Activated naive CD8-positive, alpha-beta T cell treated with anti-CD3 and anti-CD28 coated beads, Interleukin-2, amount 50 U/mL, for 24 hours (primary cell): ENCODE data around the gene RPLP1.
A peak's percentile ranks its signal among the peaks of the same experiment; 100 is the strongest.
"Not testable (repeated sequence)": the region's sequence is repeated elsewhere in the genome, so short reads cannot be mapped to it uniquely, and the experiment has no call there.

Experiments used
- ATAC-seq: fragments of 150-1000 bp; cut with Tn5 transposase; one replicate; pipeline ENCODE4 v1.10.0; 2021
- DNase-seq: peaks from one replicate; pipeline ENCODE4 v3.0.0; 2021
- H3K27ac Mint-ChIP-seq: one replicate; pipeline ENCODE4 v1.8.0; 2021; ENCODE audit warnings: mild to moderate bottlenecking, mixed read lengths
- H3K27me3 Mint-ChIP-seq: one replicate; pipeline ENCODE4 v1.8.0; 2021; ENCODE audit warnings: mixed read lengths
- H3K36me3 Mint-ChIP-seq: one replicate; pipeline ENCODE4 v1.8.0; 2021; ENCODE audit warnings: low read depth, mixed read lengths
- H3K4me1 Mint-ChIP-seq: one replicate; pipeline ENCODE4 v1.8.0; 2021; ENCODE audit warnings: mixed read lengths
- H3K4me3 Mint-ChIP-seq: one replicate; pipeline ENCODE4 v1.8.0; 2021; ENCODE audit warnings: mild to moderate bottlenecking, moderate library complexity, mixed read lengths
- H3K9me3 Mint-ChIP-seq: one replicate; pipeline ENCODE4 v1.8.0; 2021; ENCODE audit warnings: mixed read lengths

RPLP1 gene

DNA sequence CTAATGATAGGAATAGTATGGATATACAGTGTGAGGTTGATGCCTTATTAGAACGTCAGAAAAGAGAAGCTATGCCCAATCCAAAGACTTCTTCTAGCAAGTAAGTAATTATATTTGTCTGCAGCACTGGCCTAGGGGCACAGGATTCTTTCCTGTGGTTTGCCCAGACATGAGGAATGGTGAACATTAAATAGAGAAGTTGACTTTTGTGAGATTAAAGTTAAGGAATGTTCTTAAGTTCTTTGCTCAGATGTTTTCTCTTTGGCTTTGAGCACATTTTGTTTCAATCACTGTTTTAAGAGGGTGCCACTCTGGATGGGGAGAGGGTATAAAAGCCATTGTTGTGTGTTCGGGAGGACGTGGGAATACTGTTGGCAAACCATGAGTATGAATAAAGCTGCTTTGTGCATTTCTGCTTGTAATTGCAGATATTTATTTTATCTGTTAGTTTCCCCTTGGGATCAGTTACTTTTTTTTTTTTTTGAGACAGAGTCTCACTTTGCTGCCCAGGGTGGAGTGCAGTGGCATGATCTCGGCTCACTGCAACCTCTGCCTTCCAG, 30.2 kb upstream of the RPLP1 start:
- no peaks in the 10 kb centered on the region for H3K4me1 Mint-ChIP-seq
- H3K27me3 Mint-ChIP-seq = peaks cover 4% of the 10 kb centered on the region
- H3K36me3 Mint-ChIP-seq = peaks cover 80% of the 10 kb centered on the region
- no peak overlapping the region for H3K4me3 Mint-ChIP-seq
- H3K27ac Mint-ChIP-seq = no peak overlapping the region
- H3K9me3 Mint-ChIP-seq = no peaks in the 10 kb centered on the region
- DNase-seq (no peak), ATAC-seq (no peak)

GRCh38 chr15:69424001-69424400, 28.6 kb upstream of the RPLP1 start:
- peaks cover 2% of the 10 kb centered on the region for H3K27me3 Mint-ChIP-seq
- H3K36me3 Mint-ChIP-seq = peaks cover 81% of the 10 kb centered on the region
- H3K4me3 Mint-ChIP-seq = no peak overlapping the region
- no peak for DNase-seq
- no peak for ATAC-seq
- H3K9me3 Mint-ChIP-seq = no peaks in the 10 kb centered on the region
- H3K4me1 Mint-ChIP-seq = no peaks in the 10 kb centered on the region
- H3K27ac Mint-ChIP-seq = no peak overlapping the region

DNA sequence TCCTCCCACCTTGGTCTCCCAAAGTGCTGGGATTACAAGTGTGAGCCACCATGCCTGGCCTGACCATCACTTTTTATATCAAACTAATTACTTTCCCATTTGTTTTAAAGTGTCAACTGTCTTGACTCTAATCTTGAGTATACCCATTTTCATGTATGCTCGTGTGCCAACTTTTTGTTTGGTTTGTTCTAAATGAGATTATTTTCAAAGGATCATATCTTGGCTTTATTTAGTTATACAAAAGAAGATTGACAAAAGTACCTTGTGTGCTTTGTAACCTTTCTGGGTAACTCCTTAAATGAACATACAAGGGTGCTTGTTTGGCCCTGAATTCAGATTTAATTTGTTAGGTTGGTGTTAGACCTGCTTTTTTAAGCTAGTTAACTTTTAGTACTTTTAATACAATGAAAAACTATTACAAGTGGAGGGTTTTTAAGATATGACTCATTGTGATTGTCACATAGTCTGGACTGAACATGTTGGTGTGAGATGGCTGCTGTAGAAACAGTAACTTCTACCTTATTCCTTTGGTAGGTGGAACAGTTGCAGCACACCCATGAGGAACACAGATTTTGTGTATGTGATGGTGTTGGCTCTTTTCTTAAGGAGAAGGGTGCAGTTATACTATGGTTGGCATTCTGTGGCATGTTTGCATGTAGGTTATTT, 27.7 kb upstream of the RPLP1 start:
- Mint-ChIP-seq H3K27ac (no peak overlapping the region), H3K9me3 (no peaks in the 10 kb centered on the region), H3K4me1 (no peaks in the 10 kb centered on the region), H3K4me3 (no peak overlapping the region), H3K36me3 (peaks cover 81% of the 10 kb centered on the region), H3K27me3 (no peaks in the 10 kb centered on the region)
- no peak for DNase-seq
- no peak for ATAC-seq

- peaks cover 75% of the 10 kb centered on the region for H3K36me3 Mint-ChIP-seq
- H3K4me3 Mint-ChIP-seq = no peak overlapping the region
- no peaks in the 10 kb centered on the region for H3K27me3 Mint-ChIP-seq
- no peaks in the 10 kb centered on the region for H3K4me1 Mint-ChIP-seq
- H3K27ac Mint-ChIP-seq = no peak overlapping the region
- ATAC-seq (no peak), DNase-seq (no peak)
- H3K9me3 Mint-ChIP-seq = no peaks in the 10 kb centered on the region
These were observed 18.8 kb upstream of the RPLP1 start for GRCh38 chr15:69433831-69434230.

DNA sequence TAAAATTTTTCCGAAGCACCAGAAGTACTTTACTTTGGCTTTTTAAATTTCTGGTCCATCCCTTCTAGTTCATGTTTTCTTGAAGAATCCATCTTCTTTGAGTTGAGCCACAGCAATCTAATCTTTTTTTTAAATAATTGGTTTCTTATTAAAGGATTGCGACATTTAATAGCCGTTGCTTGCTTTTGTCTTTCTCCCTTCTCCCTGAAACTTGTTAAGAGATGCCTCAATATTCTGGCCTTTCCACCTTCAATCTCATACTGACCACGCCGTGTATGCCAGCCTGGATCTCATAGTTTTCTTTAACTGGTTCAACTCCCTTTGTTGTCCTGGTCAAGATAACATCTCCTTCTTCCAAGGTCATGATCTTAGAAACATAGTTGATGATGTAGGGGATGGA, 18.4 kb upstream of the RPLP1 start:
- Mint-ChIP-seq H3K36me3 (peaks cover 74% of the 10 kb centered on the region), H3K4me1 (no peaks in the 10 kb centered on the region), H3K27me3 (no peaks in the 10 kb centered on the region), H3K4me3 (no peak overlapping the region), H3K27ac (no peak overlapping the region), H3K9me3 (no peaks in the 10 kb centered on the region)
- DNase-seq (no peak), ATAC-seq (no peak)

GRCh38 chr15:69434679-69435078, 17.9 kb upstream of the RPLP1 start:
- DNase-seq (no peak), ATAC-seq (no peak)
- Mint-ChIP-seq H3K27ac (no peak overlapping the region), H3K9me3 (no peaks in the 10 kb centered on the region), H3K4me1 (no peaks in the 10 kb centered on the region), H3K27me3 (no peaks in the 10 kb centered on the region), H3K4me3 (no peak overlapping the region), H3K36me3 (peaks cover 74% of the 10 kb centered on the region)

DNA sequence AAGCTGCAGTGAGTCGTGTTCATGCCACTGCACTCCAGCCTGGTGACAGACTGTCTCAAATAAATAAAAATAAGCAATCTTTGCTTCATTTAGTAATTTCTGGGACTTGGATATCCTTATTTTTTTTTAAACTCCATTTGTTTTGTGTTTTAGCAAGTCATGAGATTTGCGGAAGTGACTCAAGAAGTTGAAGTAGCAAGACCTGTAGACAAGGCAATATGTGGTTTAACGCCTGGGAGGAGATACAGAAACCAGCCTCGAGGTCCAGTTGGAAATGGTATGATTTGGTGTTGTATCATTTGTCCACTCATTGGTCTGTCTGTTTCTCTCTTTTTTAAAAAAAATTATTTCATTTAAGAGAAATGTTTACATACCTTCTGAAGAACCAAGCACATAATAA, 16.6 kb upstream of the RPLP1 start:
- no peak overlapping the region for H3K4me3 Mint-ChIP-seq
- no peaks in the 10 kb centered on the region for H3K4me1 Mint-ChIP-seq
- ATAC-seq = no peak
- peaks cover 73% of the 10 kb centered on the region for H3K36me3 Mint-ChIP-seq
- H3K9me3 Mint-ChIP-seq = no peaks in the 10 kb centered on the region
- no peaks in the 10 kb centered on the region for H3K27me3 Mint-ChIP-seq
- DNase-seq = no peak
- no peak overlapping the region for H3K27ac Mint-ChIP-seq

DNA sequence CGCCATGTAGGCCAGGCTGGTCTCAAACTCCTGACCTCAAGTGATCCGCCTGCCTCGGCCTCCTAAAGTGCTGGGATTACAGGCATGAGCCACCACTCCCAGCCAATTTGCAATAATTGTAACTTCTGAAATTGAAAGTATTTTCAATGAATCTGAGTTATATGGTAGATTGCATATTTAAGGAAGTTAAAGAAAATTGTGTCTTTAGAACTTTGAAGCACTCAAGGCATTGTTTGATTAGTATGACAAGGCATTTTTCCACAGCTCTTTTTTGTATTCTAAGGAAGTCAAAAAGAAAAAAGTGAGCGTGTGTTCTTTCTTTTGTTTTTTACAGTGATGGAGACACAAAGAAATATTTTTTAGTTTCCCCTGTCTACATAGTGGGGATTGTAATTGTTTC, 15.7 kb upstream of the RPLP1 start:
- no peak for DNase-seq
- H3K27ac Mint-ChIP-seq = no peak overlapping the region
- no peaks in the 10 kb centered on the region for H3K27me3 Mint-ChIP-seq
- H3K9me3 Mint-ChIP-seq = no peaks in the 10 kb centered on the region
- no peak overlapping the region for H3K4me3 Mint-ChIP-seq
- ATAC-seq = no peak
- no peaks in the 10 kb centered on the region for H3K4me1 Mint-ChIP-seq
- H3K36me3 Mint-ChIP-seq = peaks cover 75% of the 10 kb centered on the region

GRCh38 chr15:69439623-69440022, 13.0 kb upstream of the RPLP1 start:
- H3K36me3 Mint-ChIP-seq = peaks cover 77% of the 10 kb centered on the region
- DNase-seq (no peak), ATAC-seq (no peak)
- no peak overlapping the region for H3K4me3 Mint-ChIP-seq
- H3K4me1 Mint-ChIP-seq = peaks cover 16% of the 10 kb centered on the region
- no peaks in the 10 kb centered on the region for H3K9me3 Mint-ChIP-seq
- no peak overlapping the region for H3K27ac Mint-ChIP-seq
- H3K27me3 Mint-ChIP-seq = no peaks in the 10 kb centered on the region

- Mint-ChIP-seq H3K27me3 (no peaks in the 10 kb centered on the region), H3K4me1 (peaks cover 18% of the 10 kb centered on the region), H3K9me3 (no peaks in the 10 kb centered on the region), H3K4me3 (peak overlapping the region; percentile 16), H3K27ac (peak overlapping the region; percentile 76), H3K36me3 (peaks cover 83% of the 10 kb centered on the region)
- no peak for DNase-seq
- ATAC-seq = peak; percentile 97
These were observed 9.5 kb upstream of the RPLP1 start for GRCh38 chr15:69443032-69443611.

GRCh38 chr15:69444686-69445085, 7.9 kb upstream of the RPLP1 start:
- peaks cover 18% of the 10 kb centered on the region for H3K4me1 Mint-ChIP-seq
- H3K27me3 Mint-ChIP-seq = no peaks in the 10 kb centered on the region
- H3K36me3 Mint-ChIP-seq = peaks cover 75% of the 10 kb centered on the region
- ATAC-seq (no peak), DNase-seq (no peak)
- H3K27ac Mint-ChIP-seq = no peak overlapping the region
- H3K4me3 Mint-ChIP-seq = no peak overlapping the region
- H3K9me3 Mint-ChIP-seq = no peaks in the 10 kb centered on the region

DNA sequence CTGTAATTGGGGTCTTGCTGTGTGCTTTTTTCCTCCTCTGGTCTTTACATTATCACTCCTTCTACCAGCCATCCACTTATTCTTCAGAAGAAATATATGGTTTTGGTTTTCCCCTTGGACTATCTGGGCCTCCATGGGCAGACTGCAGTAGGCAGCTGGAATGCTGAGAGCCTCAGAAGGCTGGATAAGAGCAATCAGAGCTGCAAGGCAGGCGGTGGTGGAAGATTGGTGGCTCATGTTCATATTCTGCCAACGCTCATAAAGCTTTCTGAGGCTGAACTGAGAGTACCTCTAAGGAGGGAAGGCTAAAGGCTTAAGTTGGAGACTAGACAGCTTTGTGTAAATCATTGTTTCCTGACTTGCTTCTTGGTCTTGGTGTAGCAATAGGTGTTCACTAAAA, 5.7 kb upstream of the RPLP1 start:
- Mint-ChIP-seq H3K4me1 (peaks cover 29% of the 10 kb centered on the region), H3K4me3 (no peak overlapping the region), H3K27ac (no peak overlapping the region), H3K36me3 (peaks cover 56% of the 10 kb centered on the region), H3K27me3 (no peaks in the 10 kb centered on the region), H3K9me3 (no peaks in the 10 kb centered on the region)
- DNase-seq (no peak), ATAC-seq (no peak)

GRCh38 chr15:69450221-69450620, 2.4 kb upstream of the RPLP1 start:
- H3K4me3 Mint-ChIP-seq = not testable (repeated sequence)
- peaks cover 28% of the 10 kb centered on the region for H3K4me1 Mint-ChIP-seq

DNA sequence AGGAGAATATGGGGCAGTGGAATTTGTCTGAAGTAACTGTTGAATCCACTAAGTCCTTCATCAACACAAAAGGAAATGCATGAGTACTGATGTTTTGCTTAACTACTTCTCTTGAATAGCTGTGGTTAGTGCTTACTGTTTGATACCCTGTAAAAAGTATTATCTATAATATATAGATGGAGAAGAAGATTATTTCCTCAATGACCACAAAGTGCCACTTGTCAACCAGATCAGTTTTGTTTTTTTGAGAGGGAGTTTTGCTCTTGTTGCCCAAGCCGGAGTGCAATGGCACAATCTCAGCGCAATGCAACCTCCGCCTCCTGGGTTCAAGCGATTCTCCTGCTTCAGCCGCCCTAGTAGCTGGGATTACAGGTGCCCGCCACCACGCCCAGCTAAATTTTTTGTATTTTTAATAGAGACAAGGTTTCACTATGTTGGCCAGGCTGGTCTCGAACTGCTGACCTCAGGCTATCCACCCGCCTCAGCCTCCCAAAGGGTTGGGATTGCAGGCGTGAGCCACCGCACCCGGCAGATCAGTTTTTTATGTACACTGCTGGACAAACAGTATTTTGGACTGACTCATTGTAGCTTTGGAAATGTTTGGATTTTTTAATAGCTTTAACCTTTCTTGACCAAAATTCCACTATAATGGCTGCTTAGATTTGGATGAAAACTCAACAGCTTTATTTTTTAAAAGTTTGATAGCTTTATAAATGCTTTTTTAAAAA, 1.5 kb upstream of the RPLP1 start:
- ATAC-seq (no peak), DNase-seq (no peak)
- Mint-ChIP-seq H3K36me3 (peaks cover 56% of the 10 kb centered on the region), H3K4me3 (peak overlapping the region; percentile 91), H3K9me3 (no peaks in the 10 kb centered on the region), H3K4me1 (peaks cover 36% of the 10 kb centered on the region), H3K27me3 (no peaks in the 10 kb centered on the region), H3K27ac (peak overlapping the region; percentile 96)

More at GRCh38 chr15:69450221-69450620, 2.4 kb upstream of the RPLP1 start:
- not testable (repeated sequence) for H3K27me3 Mint-ChIP-seq, H3K9me3 Mint-ChIP-seq, ATAC-seq, DNase-seq, H3K27ac Mint-ChIP-seq
- peaks cover 56% of the 10 kb centered on the region for H3K36me3 Mint-ChIP-seq
